ENCODE results near the gene SLC2A2. TPM values are rescaled to one million over a fixed set of nuclear protein-coding genes. Genes with fewer than 3 reads are reported as not detected.

SLC2A2 gene
- total RNA-seq, 4 donors from 2014 or later, result not detected

DNA sequence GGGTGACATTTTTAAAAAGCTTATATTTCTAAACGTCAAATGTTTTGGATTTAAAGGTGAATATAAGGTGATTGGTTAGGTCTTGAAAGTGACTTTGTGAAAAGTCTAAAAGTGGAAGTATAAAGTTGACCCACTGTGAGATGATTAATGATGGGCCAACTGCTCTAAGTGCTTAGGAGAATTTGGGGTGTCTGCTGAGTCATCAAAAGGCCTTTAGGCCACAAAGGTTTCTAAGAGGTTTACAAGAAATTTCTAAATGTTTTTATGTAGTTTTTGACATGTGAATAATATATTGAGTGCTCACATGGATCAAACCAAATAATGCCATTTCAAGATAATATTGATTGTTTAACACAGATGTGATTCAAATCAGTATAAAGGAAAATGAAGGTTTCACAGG, 39.2 kb upstream of the SLC2A2 start:
- intact Hi-C loops (cut with DNase I; ENCODE audit: low total_unique reads), result no loop called here
- H3K36me3 ChIP-seq, result peaks cover 0 to 10% (median 5%) of the 10 kb centered on the region in 4 donors
- H3K27ac ChIP-seq, result no peak overlapping the region
- in situ Hi-C loops (cut with MboI; ENCODE audit: low pct_ligation_motif_present in 1 of 4, low pct_unique_long_range_greater_than_20kb in 1 of 4, low sequenced_read_pairs in 3 of 4), result no loop called here
- H3K4me1 ChIP-seq, result no peaks in the 10 kb centered on the region
- DNase-seq, result no peak
- no peaks in the 10 kb centered on the region for H3K27me3 ChIP-seq
- WGBS, 2 donors (ENCODE audit: low coverage in 1 of 2), result 90 to 94% methylated on average over 1 of the region's 1 CpG
- no peak overlapping the region for H3K4me3 ChIP-seq
- H3K9me3 ChIP-seq, result no peaks in the 10 kb centered on the region
- TF ChIP-seq, protein P1, sequence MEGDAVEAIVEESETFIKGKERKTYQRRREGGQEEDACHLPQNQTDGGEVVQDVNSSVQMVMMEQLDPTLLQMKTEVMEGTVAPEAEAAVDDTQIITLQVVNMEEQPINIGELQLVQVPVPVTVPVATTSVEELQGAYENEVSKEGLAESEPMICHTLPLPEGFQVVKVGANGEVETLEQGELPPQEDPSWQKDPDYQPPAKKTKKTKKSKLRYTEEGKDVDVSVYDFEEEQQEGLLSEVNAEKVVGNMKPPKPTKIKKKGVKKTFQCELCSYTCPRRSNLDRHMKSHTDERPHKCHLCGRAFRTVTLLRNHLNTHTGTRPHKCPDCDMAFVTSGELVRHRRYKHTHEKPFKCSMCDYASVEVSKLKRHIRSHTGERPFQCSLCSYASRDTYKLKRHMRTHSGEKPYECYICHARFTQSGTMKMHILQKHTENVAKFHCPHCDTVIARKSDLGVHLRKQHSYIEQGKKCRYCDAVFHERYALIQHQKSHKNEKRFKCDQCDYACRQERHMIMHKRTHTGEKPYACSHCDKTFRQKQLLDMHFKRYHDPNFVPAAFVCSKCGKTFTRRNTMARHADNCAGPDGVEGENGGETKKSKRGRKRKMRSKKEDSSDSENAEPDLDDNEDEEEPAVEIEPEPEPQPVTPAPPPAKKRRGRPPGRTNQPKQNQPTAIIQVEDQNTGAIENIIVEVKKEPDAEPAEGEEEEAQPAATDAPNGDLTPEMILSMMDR (IDR thresholded peaks at IDR 0.05), result no peak
- TF ChIP-seq EP300 (IDR thresholded peaks at IDR 0.05; ENCODE audit: low read depth) (no peak), POLR2AphosphoS5 (IDR thresholded peaks at IDR 0.05) (no peak), POLR2A (IDR thresholded peaks at IDR 0.05) (no peak)

DNA sequence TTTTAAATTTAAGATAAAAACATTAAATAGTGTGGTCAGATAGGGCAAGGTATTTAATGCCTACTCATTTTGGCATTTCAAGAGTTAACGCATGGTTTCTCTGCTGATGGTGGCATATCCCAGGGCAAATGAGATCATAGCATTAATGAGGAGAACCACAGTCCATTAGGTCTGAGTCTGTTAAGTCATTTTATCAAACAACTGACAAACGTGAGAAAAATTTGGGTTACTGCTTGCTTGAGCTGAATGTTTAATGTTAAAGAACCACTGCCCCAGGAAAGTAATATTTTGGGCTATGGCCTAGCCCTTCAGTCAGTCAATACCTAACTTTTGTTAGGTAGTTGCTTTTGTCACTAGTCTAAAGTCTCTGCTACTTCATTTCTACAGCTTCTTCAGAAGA, 37.9 kb upstream of the SLC2A2 start:
- Histone ChIP-seq H3K4me1 (peaks cover 0 to 3% (median 0%) of the 10 kb centered on the region in 4 donors), H3K9me3 (no peaks in the 10 kb centered on the region), H3K27ac (no peak overlapping the region), H3K4me3 (no peak overlapping the region), H3K27me3 (no peaks in the 10 kb centered on the region), H3K36me3 (peaks cover 0 to 10% (median 5%) of the 10 kb centered on the region in 4 donors)
- no peak for DNase-seq
- intact Hi-C loops (cut with DNase I; ENCODE audit: low total_unique reads) (no loop called here), in situ Hi-C loops (cut with MboI; ENCODE audit: low pct_ligation_motif_present in 1 of 4, low pct_unique_long_range_greater_than_20kb in 1 of 4, low sequenced_read_pairs in 3 of 4) (no loop called here)
- WGBS, 2 donors (ENCODE audit: low coverage in 1 of 2), result 74 to 100% methylated on average over 1 to 2 of the region's 2 CpGs
- no peak for TF ChIP-seq POLR2A (IDR thresholded peaks at IDR 0.05)
- TF ChIP-seq, protein P1 (IDR thresholded peaks at IDR 0.05), result no peak
- TF ChIP-seq EP300 (IDR thresholded peaks at IDR 0.05; ENCODE audit: low read depth), result no peak
- no peak for TF ChIP-seq POLR2AphosphoS5 (IDR thresholded peaks at IDR 0.05)

DNA sequence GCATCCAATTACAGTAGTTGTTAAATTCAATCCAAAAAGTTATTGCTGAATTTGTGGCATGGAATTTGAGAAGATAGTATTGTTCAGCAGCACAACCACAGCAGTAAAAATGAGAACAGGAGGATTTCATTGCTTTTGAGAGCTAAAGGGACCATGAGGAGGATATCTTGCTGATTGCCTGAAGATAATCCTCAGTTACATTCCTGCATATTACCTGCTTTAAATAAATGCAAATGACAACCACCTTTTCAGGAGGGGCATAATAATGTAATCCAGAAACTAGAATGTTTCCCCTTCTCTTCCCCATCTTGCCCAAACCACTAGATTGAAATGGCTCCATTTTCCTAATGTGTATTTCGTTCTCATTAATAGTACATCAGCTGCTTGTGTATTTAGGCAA, 35.2 kb upstream of the SLC2A2 start:
- 91 to 100% methylated on average over 1 of the region's 1 CpG for whole genome bisulfite sequencing, 2 donors (ENCODE audit: low coverage in 1 of 2)
- no peak for DNase-seq
- no peak for TF ChIP-seq EP300 (IDR thresholded peaks at IDR 0.05; ENCODE audit: low read depth)
- TF ChIP-seq POLR2A (IDR thresholded peaks at IDR 0.05), result no peak
- TF ChIP-seq POLR2AphosphoS5 (IDR thresholded peaks at IDR 0.05), result no peak
- TF ChIP-seq, protein P1 (IDR thresholded peaks at IDR 0.05), result no peak
- Histone ChIP-seq H3K27me3 (no peaks in the 10 kb centered on the region), H3K27ac (no peak overlapping the region), H3K4me1 (peaks cover 0 to 13% (median 3%) of the 10 kb centered on the region in 4 donors), H3K36me3 (peaks cover 0 to 9% (median under 1%) of the 10 kb centered on the region in 4 donors), H3K9me3 (no peaks in the 10 kb centered on the region), H3K4me3 (no peak overlapping the region)
- intact Hi-C loops (cut with DNase I; ENCODE audit: low total_unique reads), result no loop called here
- in situ Hi-C loops (cut with MboI; ENCODE audit: low pct_ligation_motif_present in 1 of 4, low pct_unique_long_range_greater_than_20kb in 1 of 4, low sequenced_read_pairs in 3 of 4), result no loop called here

DNA sequence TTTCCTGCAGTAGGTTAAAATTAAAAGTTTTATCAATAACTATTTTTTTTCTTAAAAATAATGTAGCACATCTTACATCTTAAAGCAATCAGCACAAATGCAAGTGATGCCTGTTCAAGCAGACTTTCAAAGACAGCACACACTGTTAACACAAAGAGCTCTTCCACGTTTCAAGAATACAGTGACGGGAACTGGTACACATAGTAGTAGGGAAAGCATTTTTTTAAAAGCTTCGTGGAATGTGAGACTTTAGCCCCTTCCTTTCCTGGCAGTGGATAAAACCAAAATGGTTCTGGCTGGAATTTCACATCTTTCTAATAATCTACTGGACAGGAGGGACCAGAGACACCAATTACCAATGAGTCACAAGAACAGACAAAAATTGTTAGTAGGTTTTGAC, 33.5 kb upstream of the SLC2A2 start:
- no peak overlapping the region for H3K4me3 ChIP-seq
- DNase-seq, result no peak
- no peaks in the 10 kb centered on the region for H3K9me3 ChIP-seq
- intact Hi-C loops (cut with DNase I; ENCODE audit: low total_unique reads) (no loop called here), in situ Hi-C loops (cut with MboI; ENCODE audit: low pct_ligation_motif_present in 1 of 4, low pct_unique_long_range_greater_than_20kb in 1 of 4, low sequenced_read_pairs in 3 of 4) (no loop called here)
- no peak overlapping the region for H3K27ac ChIP-seq
- H3K27me3 ChIP-seq, result no peaks in the 10 kb centered on the region
- H3K4me1 ChIP-seq, result peaks cover 0 to 13% (median 3%) of the 10 kb centered on the region in 4 donors
- WGBS, 2 donors (ENCODE audit: low coverage in 1 of 2), result 85 to 89% methylated on average over 3 of the region's 3 CpGs
- H3K36me3 ChIP-seq, result no peaks in the 10 kb centered on the region
- TF ChIP-seq EP300 (IDR thresholded peaks at IDR 0.05; ENCODE audit: low read depth), result no peak
- no peak for TF ChIP-seq POLR2AphosphoS5 (IDR thresholded peaks at IDR 0.05)
- no peak for TF ChIP-seq POLR2A (IDR thresholded peaks at IDR 0.05)
- TF ChIP-seq, protein P1 (IDR thresholded peaks at IDR 0.05), result no peak
